Measurements from ENCODE around the gene CYP11A1. TPM values are rescaled to one million over a fixed set of nuclear protein-coding genes. Genes with fewer than 3 reads are reported as not detected.

The CYP11A1 gene
- total and polyA plus RNA-seq, 10 of the 15 experiments (the other 5 are each of a cell fraction or from before 2014, with no cell fraction given): 0.11 to 1.2 (median 0.23) TPM; not detected in 5

DNA sequence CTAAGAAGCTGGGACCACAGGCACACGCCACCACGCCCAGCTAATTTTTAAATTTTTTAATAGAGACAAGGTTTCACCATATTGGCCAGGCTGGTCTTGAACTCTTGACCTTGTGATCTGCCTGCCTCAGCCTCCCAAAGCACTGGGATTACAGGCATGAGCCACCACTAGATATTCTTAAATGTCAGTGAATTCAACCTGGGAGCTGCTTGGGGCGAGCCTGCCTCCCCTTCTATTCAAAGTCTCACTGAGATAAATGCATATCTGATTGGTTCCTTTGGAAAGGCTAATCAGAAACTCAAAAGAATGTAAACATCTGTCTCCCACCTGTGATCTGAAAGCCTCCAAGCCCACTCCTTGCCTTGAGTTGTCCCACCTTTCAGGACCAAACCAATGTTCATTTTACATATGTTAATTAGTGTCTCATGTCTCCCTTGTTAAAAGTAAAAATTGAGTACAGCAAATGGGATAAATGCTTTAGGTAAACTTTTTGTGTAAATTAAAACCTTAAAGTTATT is 15.0 kb downstream of the CYP11A1 start:
- ChIA-PET POLR2A (no interaction called here), RAD21 (ENCODE audit: unreplicated experiment) (no interaction called here), CTCF (no interaction called here), SMC1A (ENCODE audit: uncharacterized antibody, unreplicated experiment) (interaction anchor here (1.0 to 1.2 kb wide), 2 partner anchors 8 to 11 kb away, joined by 4 read pairs; no protein-coding TSS in a partner anchor)
- no peaks in the 10 kb centered on the region for H3K79me2 ChIP-seq (ENCODE audit: control insufficient read depth, insufficient read depth, low read length)
- no peak overlapping the region for H3K27ac ChIP-seq (ENCODE audit: control insufficient read depth, insufficient read depth)
- H3K36me3 ChIP-seq (ENCODE audit: control insufficient read depth in 2 of 2, insufficient read depth in 2 of 2, low read length in 1 of 2): no peaks in the 10 kb centered on the region
- no peak overlapping the region for H3K9ac ChIP-seq (ENCODE audit: control insufficient read depth, insufficient read depth, low read length)
- no peaks in the 10 kb centered on the region for H3K9me3 ChIP-seq (replicated peaks; ENCODE audit: control insufficient read depth, insufficient read depth, low read length)
- no peaks in the 10 kb centered on the region for H4K20me1 ChIP-seq (ENCODE audit: control insufficient read depth, insufficient read depth)
- H3K4me3 ChIP-seq: no peak overlapping the region
- no peaks in the 10 kb centered on the region for H3K4me1 ChIP-seq (ENCODE audit: control insufficient read depth, insufficient read depth, low read length)
- intact Hi-C loops (cut with micrococcal nuclease; ENCODE audit: unreplicated experiment) (no loop called here), in situ Hi-C loops (cut with MboI) (no loop called here)
- TF ChIP-seq, protein P1, sequence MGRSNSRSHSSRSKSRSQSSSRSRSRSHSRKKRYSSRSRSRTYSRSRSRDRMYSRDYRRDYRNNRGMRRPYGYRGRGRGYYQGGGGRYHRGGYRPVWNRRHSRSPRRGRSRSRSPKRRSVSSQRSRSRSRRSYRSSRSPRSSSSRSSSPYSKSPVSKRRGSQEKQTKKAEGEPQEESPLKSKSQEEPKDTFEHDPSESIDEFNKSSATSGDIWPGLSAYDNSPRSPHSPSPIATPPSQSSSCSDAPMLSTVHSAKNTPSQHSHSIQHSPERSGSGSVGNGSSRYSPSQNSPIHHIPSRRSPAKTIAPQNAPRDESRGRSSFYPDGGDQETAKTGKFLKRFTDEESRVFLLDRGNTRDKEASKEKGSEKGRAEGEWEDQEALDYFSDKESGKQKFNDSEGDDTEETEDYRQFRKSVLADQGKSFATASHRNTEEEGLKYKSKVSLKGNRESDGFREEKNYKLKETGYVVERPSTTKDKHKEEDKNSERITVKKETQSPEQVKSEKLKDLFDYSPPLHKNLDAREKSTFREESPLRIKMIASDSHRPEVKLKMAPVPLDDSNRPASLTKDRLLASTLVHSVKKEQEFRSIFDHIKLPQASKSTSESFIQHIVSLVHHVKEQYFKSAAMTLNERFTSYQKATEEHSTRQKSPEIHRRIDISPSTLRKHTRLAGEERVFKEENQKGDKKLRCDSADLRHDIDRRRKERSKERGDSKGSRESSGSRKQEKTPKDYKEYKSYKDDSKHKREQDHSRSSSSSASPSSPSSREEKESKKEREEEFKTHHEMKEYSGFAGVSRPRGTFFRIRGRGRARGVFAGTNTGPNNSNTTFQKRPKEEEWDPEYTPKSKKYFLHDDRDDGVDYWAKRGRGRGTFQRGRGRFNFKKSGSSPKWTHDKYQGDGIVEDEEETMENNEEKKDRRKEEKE (IDR thresholded peaks at IDR 0.05): no peak
- TF ChIP-seq HCFC1 (IDR thresholded peaks at IDR 0.05; ENCODE audit: low read length): no peak
- TF ChIP-seq PAX5 (IDR thresholded peaks at IDR 0.05; ENCODE audit: borderline replicate concordance, low read depth, low read length): no peak
- no peak for TF ChIP-seq ZNF274 (IDR thresholded peaks at IDR 0.05; ENCODE audit: insufficient read depth, insufficient read length)
- FAIRE-seq (no peak), DNase-seq (ENCODE audit: low read depth, low spot score) (no peak), ATAC-seq (no peak)
- 19% methylated on average over 3 of the region's 3 CpGs for WGBS (ENCODE audit: insufficient coverage, insufficient replicate concordance, low lambda C conversion rate, missing lambda C conversion rate)
- H3K27me3 ChIP-seq (replicated peaks in 1 of 2; ENCODE audit: control insufficient read depth in 2 of 2, insufficient read depth in 2 of 2, low read length in 1 of 2): no peaks in the 10 kb centered on the region
- no peak overlapping the region for H2AFZ ChIP-seq (ENCODE audit: control insufficient read depth, low read depth, low read length)
- no peak overlapping the region for H3K4me2 ChIP-seq (ENCODE audit: control insufficient read depth, insufficient read depth)
- BruUV-seq (replicated peaks): no TSS peak

DNA sequence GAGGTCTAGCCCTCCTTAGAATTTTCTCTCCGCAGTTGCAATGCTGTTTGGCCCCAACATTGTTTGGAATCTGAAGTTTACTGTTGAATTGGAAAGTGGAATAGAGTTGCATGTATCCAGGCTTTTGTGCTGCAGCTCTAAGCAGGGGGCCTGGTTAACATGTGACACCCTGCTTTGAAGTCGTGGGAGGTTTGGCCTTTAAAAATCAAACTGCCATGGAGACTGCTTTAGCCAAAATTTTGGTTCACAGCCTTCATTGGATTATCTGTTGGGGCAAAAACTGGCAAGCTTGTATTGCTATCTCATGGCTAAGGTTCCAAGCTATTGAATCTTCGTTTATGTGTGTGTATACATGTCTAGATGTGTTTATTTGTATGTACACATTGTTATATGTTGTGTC is 15.8 kb downstream of the CYP11A1 start:
- 33% methylated on average over 3 of the region's 3 CpGs for WGBS (ENCODE audit: insufficient coverage, insufficient replicate concordance, low lambda C conversion rate, missing lambda C conversion rate)
- DNase-seq (ENCODE audit: low read depth, low spot score) (no peak), FAIRE-seq (no peak), ATAC-seq (no peak)
- no peak overlapping the region for H3K4me3 ChIP-seq
- no peak overlapping the region for H3K9ac ChIP-seq (ENCODE audit: control insufficient read depth, insufficient read depth, low read length)
- ChIA-PET RAD21 (ENCODE audit: unreplicated experiment) (no interaction called here), POLR2A (interaction anchor here (0.6 to 0.7 kb wide), 2 partner anchors 42 to 88 kb away, joined by 3 to 4 read pairs; no protein-coding TSS in a partner anchor), SMC1A (ENCODE audit: uncharacterized antibody, unreplicated experiment) (interaction anchor here (1.0 to 1.2 kb wide), 2 partner anchors 9 to 12 kb away, joined by 4 read pairs; no protein-coding TSS in a partner anchor), CTCF (interaction anchor here (0.9 kb wide), 1 partner anchor 24 kb away, joined by 3 read pairs; no protein-coding TSS in a partner anchor)
- no peaks in the 10 kb centered on the region for H4K20me1 ChIP-seq (ENCODE audit: control insufficient read depth, insufficient read depth)
- H3K27ac ChIP-seq (ENCODE audit: control insufficient read depth, insufficient read depth): no peak overlapping the region
- BruUV-seq (replicated peaks): no TSS peak
- H3K4me2 ChIP-seq (ENCODE audit: control insufficient read depth, insufficient read depth): no peak overlapping the region
- H3K79me2 ChIP-seq (ENCODE audit: control insufficient read depth, insufficient read depth, low read length): no peaks in the 10 kb centered on the region
- intact Hi-C loops (cut with micrococcal nuclease; ENCODE audit: unreplicated experiment): no loop called here
- in situ Hi-C loops (cut with MboI): no loop called here
- H3K27me3 ChIP-seq (replicated peaks in 1 of 2; ENCODE audit: control insufficient read depth in 2 of 2, insufficient read depth in 2 of 2, low read length in 1 of 2): no peaks in the 10 kb centered on the region
- no peaks in the 10 kb centered on the region for H3K36me3 ChIP-seq (ENCODE audit: control insufficient read depth in 2 of 2, insufficient read depth in 2 of 2, low read length in 1 of 2)
- no peak overlapping the region for H2AFZ ChIP-seq (ENCODE audit: control insufficient read depth, low read depth, low read length)
- H3K9me3 ChIP-seq (replicated peaks; ENCODE audit: control insufficient read depth, insufficient read depth, low read length): no peaks in the 10 kb centered on the region
- no peaks in the 10 kb centered on the region for H3K4me1 ChIP-seq (ENCODE audit: control insufficient read depth, insufficient read depth, low read length)
- TF ChIP-seq NR2C2 (IDR thresholded peaks at IDR 0.05; ENCODE audit: borderline replicate concordance, control insufficient read depth, insufficient read length, low read depth): no peak
- no peak for TF ChIP-seq ZBTB11 (CRISPR knock-in tag; IDR thresholded peaks at IDR 0.05)
- no peak for TF ChIP-seq PML (IDR thresholded peaks at IDR 0.05; ENCODE audit: low read length)
- TF ChIP-seq SREBF2 (IDR thresholded peaks at IDR 0.05; ENCODE audit: low read length): no peak
- TF ChIP-seq PBX3 (IDR thresholded peaks at IDR 0.05; ENCODE audit: insufficient replicate concordance, low read depth, low read length): no peak
